Measurements from ENCODE around the gene CYP2E1.
"Not testable (repeated sequence)": the region's sequence is repeated elsewhere in the genome, so short reads cannot be mapped to it uniquely, and the experiment has no call there.

The CYP2E1 gene

GRCh38 chr10:133573460-133573859, 46.3 kb downstream of the CYP2E1 start:
- H3K27ac Mint-ChIP-seq; H3K4me3 Mint-ChIP-seq; ATAC-seq; H3K27me3 Mint-ChIP-seq; DNase-seq; H3K36me3 Mint-ChIP-seq (ENCODE audit: low read depth); H3K4me1 Mint-ChIP-seq: not testable (repeated sequence)
- peaks cover 12% of the 10 kb centered on the region for H3K9me3 Mint-ChIP-seq

- Mint-ChIP-seq H3K9me3 (peaks cover 12% of the 10 kb centered on the region), H3K27me3 (peaks cover 12% of the 10 kb centered on the region)
- not testable (repeated sequence) for H3K36me3 Mint-ChIP-seq (ENCODE audit: low read depth); H3K4me3 Mint-ChIP-seq; H3K4me1 Mint-ChIP-seq; DNase-seq; H3K27ac Mint-ChIP-seq; ATAC-seq
Measured at GRCh38 chr10:133577037-133577436, 49.9 kb downstream of the CYP2E1 start.
